Amygdala (tissue), 56 donors: Measurements from ENCODE around the gene RRAS.

ENCODE experiments used
- DNase-seq, 56 donors: peaks; one replicate each; lab custom pipeline; 2025; lab: John Stamatoyannopoulos, UW

The RRAS gene

DNA sequence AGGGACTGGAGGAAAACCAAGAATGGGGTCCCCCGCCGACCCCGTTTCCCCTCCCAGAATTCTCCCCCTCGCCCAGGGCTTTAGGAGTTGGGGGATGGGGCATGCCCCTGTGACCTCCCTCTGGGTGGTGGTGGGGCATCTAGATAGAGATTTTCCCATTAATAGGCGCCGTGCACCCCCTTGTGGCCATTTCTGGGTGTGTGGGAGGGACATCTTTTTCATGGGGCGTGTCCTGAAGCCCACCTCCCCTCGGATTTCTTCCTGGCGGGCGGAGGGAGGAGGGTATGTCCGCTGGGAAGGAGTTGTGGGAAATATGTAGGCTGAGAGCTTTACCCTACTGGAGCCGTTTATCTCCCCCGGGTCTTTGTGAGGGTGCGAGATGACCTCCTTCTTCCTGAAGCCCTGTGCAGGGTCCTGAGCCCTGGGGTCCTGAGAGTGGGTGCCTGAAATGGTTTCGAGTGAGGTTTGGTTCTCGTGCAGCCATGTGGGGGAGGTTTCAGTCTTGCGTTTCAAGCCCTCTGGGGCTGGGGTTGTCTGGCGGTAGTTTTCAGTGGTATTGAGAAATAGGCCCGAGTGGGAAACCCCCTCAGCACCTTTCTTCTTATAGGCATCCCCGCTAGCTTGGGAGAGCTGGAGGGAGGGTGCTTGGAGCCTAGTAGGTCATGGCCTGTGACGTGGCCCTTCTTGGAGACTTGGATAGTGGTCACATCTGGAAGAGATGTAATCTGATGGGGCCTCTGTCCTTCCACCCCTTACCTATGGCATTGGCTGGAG lies 38.1 kb upstream of the RRAS start:
- DNase-seq = peak in 44 of 56 donors; percentile 6 to 72 (median 44)

DNA sequence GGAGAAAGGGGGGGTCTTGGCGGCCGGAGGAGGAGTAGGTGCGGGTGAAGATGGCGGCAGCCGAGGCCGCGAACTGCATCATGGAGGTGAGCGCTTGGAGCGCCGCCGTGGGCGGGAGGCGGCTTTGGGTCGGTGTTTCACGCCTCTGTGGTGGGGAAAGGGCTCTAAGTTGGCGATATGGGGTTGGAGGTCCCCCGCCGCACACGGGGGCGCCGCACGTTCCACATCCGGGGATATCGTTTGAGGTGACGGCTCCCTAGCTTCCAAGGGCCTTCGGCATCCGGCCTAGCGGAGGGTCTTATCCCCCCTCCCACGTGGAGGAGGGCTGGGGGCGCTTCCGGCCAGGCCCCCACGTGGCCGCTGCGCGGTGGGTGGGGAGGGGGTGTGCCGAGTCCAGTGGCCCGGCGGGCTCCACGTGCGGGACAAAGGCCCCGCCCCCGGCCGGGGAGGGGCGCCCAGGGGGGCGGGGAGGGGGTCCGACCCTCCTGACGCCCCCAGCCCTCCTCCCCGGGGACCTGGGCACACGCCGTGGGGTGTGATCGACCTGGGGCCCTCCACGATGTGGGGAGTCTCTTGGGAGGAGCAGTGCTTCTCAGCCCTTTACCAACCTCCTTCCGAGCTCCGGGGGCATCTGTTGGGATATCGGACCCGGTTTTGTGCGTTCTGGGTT lies 37.4 kb upstream of the RRAS start, which contains the start of gene PRMT1:
Gene PRMT1, plus strand, starts transcription at position 41 of the 670 bp plus-strand sequence. Its CDS starts 10 bp downstream, at position 51.
- DNase-seq = peak in 13 of 56 donors; percentile 24 to 67 (median 56)

- peak; percentile 84 to 100 (median 100) for DNase-seq
These were observed 36.9 kb upstream of the RRAS start for GRCh38 chr19:49676784-49677230.

- DNase-seq = peak in 31 of 56 donors; percentile 42 to 95 (median 85)
These were observed 36.3 kb upstream of the RRAS start for GRCh38 chr19:49676136-49676783.

DNA sequence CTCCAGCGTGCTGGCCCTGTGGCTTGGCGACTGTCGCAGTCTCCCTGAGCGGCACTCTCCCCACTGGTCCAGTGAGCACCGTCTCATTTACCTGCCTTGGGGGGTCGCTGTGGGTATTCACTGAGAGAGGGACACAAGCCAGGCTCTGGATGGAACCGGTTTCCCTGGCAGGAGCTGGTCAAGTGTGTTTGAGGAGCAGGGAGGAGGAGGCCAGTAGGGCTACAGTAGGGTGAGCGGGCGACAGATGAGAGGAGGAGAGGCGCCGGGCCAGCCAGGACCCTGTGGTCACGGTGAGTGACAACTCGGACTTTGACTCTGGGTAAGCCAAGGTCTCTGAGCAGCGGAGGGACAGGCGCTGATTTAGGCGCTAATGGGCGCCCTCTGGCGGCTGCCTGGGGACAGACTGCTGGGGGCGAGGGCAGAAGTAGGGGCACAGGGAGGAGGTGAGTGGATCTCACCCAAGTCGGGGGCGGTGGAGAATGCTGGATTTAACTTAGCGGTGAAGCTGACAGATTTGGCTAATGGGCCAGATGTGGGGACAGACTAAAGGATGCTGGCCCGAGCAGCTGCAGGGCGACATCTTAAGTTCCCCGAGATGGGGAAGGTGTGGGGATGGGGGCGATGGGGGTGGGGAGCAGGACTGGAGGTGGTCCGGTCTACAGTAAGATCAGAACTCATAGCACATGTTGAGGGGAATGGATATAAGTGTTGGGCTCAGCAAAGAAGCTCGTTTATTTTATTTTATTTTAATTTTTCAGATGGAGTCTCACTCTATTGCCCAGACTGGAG lies 32.4 kb upstream of the RRAS start:
- peak in 47 of 56 donors; percentile 12 to 81 (median 49) for DNase-seq

- no peak for DNase-seq
These were observed 29.6 kb upstream of the RRAS start for GRCh38 chr19:49669516-49669915.

- no peak for DNase-seq
These were observed 27.5 kb upstream of the RRAS start for GRCh38 chr19:49667473-49667872.

DNA sequence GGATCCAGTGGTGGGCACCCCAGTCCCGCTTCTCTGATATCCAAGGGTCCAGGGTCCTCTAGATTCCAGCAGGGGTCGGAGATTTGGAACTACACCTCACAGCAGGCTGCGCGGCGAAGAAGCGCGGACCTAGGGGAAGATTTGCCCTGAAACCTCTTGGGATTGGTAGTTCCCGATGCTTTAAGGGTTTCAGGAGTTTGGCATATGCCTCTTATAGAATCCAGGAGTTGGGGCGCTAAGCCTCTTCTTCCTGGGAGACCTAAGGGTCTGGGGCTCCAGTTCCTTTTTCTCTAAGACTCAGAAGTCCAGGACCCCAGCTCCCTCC lies 26.1 kb upstream of the RRAS start:
- no peak for DNase-seq

- peak; percentile 48 to 97 (median 90) for DNase-seq
These were observed 25.6 kb upstream of the RRAS start, which contains the start of the genes BCL2L12 and IRF3 for GRCh38 chr19:49665351-49666119. TSS of gene BCL2L12 (plus strand) at chr19:49665933. CDS start at chr19:49666693, 760 bp downstream. TSS of gene IRF3 (minus strand) at chr19:49665857. CDS start at chr19:49664838, 1,019 bp downstream.

DNA sequence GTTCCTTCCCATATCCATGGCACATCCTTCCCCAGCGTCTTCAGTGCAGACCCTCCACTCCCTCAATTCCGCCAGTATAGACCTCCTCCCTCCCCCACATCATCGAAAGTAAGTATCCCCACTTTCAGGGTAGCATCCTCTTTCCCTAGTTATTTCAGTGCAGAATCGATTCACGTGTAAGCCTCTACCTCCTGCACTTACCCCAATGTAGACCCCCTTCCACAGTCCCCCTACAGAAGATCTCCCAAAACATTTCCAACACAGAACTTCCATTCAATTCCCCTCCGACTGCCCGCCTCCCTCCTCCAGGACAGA lies 25.1 kb upstream of the RRAS start:
- DNase-seq = no peak

DNA sequence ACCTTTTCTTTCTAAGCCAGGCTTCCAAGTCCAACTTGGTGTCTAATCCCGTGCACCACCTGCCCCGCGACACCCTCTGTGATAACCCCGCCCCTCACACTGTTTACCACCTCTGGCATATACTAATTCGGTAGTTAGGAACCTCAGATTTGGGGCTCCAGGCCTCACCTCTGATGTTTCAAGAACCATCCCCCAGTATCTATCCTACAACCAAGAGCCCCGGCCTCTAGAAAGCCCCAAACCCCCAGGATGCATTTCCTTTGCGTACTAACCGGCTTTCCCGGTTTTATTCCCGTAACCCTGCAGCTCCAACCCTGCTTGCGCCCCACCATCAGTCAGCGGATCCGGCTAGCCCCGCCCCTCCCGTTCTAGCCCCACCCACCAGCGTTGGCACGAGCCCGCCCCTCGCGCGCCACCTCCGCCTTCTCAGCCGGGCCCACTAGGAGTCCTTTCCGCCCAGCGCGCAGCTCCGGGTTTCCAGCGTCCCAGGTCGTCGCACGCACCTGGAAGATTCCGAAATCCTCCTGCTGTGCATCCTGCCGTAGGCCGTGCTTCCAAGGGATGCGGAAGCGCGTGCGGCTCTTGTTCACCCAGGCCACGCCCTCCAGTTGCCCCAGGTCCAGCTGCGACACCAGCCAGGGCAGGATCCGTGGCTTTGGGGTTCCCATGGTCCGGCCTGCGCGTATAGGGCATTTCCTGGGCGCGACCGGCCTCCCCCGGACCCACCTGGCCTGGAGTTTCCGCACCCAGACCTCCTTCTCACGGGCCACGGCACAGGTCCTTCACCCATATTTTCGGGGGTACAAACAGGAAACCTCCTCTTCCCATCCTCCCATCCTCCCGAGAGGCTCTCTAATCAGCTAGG lies 24.5 kb upstream of the RRAS start:
- peak; percentile 24 to 91 (median 74) for DNase-seq

DNA sequence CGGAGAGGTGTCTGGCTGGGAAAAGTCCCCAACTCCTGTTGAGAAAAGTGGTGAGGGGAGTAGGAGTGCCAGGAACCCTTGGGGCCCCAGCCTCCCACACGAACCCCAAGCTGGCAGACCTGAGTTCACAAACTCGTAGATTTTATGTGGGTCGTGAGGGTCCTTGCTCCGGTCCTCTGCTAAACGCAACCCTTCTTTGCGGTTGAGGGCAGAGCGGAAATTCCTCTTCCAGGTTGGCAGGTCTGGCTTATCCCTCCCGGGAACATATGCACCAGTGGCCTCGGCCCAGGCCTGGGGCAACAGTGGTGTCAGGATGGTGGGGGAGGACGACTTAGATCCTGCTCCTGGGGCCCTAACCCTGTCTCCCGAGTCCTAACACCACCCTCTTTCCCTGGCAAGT lies 23.3 kb upstream of the RRAS start:
- DNase-seq = no peak

- DNase-seq = no peak
These were observed 22.1 kb upstream of the RRAS start for GRCh38 chr19:49662011-49662410.

DNA sequence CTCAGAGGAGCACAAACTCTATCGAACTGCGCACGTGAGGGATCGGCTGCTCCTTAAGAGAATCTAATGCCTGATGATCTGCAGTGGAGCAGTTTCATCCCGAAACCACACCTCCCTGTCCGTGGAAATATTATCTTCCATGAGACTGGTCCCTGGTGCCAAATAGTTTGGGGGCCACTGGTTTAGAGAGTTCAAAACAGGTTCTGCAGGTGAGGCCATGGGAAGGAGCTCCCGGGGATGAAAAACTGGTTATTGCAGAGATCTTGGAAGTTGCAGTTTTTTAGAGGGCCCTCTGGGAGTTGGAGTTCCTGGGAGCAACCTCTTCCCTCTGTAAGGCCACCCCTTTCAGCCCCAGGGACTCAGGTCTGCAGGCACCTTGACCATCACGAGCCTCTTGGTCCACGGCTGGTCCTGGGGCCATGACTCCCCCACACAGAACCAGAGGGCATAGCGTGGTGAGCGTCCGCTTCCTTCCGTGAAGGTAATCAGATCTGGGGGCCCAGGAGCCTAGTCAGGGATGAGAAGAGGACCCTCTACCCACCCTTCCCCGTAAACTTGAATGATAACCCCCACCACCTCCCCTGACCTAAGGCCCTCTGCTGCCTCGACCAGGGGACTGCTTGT lies 20.5 kb upstream of the RRAS start:
- DNase-seq = no peak

GRCh38 chr19:49658566-49659442 lies 18.9 kb upstream of the RRAS start:
- DNase-seq = no peak

DNA sequence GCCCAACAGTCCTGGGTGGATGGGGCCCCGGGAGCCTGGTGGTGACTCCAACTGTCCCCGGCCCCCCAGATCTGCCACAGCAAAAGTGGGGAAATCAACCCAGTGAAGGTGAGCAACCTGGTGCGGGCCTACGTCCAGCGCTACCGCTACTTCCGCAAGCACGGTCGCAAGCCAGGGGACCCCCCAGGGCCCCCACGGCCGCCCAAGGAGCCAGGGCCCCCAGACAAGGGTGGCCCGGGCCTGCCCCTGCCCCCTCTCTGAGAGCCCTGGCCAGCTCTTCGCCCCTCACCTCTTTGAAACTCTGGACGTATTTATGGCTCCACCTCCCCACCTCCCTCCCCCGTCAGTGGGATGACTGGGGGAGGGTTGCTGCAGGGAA lies 18.2 kb upstream of the RRAS start:
- DNase-seq = no peak

DNA sequence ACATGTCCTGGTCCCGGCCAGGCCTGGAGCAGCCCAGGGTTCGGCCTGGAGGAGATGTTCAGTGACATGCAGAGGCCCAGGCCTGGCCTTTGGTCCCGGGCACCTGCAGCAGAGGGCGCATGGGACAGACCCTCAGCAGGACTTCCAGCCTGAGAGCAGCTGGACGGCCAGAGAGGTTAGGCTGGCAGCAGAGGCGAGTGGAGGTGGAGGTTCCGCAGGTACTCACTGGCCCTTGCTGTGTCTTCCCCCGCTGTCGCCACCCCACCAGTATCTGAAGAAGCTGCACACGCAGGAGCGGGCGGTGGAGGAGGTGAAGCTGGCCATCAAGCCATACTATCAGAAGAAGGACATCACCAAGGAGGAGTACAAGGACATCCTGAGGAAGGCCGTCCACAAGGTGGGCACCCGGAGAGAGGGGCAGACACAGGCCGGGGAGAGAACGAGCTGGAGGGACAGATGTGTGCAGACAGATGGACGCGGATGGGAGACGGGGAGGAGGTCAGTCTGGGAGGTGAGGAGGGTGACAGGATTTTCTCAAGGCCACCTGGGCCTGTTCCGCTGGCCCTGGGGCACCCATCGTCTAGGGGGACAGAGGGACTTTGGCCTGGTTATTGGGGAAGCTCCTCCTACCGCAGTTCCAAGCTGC lies 17.7 kb upstream of the RRAS start:
- DNase-seq = no peak
